Lower lobe of right lung (tissue), 2 donors: Measurements from ENCODE around the gene PRKCZ. TPM values are rescaled to one million over a fixed set of nuclear protein-coding genes. Genes with fewer than 3 reads are reported as not detected.
A peak's percentile ranks its signal among the peaks of the same experiment; 100 is the strongest.

Experiments
- ATAC-seq, 2 donors: fragments of 200-7000 bp; cut with Tn5 transposase; one replicate each; pipeline ENCODE4 v1.9.1; 2020 to 2022; ENCODE audit warnings: mild to moderate bottlenecking in 2 of 2, moderate library complexity in 2 of 2
- DNase-seq: peaks from one replicate; pipeline ENCODE4 v3.0.0-alpha.2; 2020
- H3K27ac ChIP-seq: fragments of 200-600 bp; one replicate; pipeline ENCODE4 v1.8.0; 2022
- H3K27me3 ChIP-seq: fragments of 200-600 bp; one replicate; pipeline ENCODE4 v1.8.0; 2022; ENCODE audit warnings: low read depth
- H3K36me3 ChIP-seq: fragments of 200-600 bp; one replicate; pipeline ENCODE4 v1.8.0; 2022; ENCODE audit warnings: mild to moderate bottlenecking
- H3K4me1 ChIP-seq: fragments of 200-600 bp; one replicate; pipeline ENCODE4 v1.8.0; 2022
- H3K4me3 ChIP-seq: fragments of 200-600 bp; one replicate; pipeline ENCODE4 v1.8.0; 2022; ENCODE audit warnings: mild to moderate bottlenecking
- H3K9me3 ChIP-seq: fragments of 200-600 bp; one replicate; pipeline ENCODE4 v1.8.0; 2022
- intact Hi-C: fragments of 100-400 bp; cut with DNase I; formaldehyde crosslinking; loops from one replicate; pipeline ENCODE4 v1.11.0; 2022
- total RNA-seq: library from RNA; stranded (reverse); fragmentation: NEBNext Ultra II Directional; extraction: Animal tissue kit (Norgen Biotek cat#: 25700); gene quantifications from one replicate; pipeline ENCODE4 v1.2.1, GENCODE V29; 2021
- TF ChIP-seq, protein P1 (sequence below): fragments of 200-600 bp; IDR thresholded peaks from one replicate; pipeline ENCODE4 v1.8.0; 2022; ENCODE audit warnings: antibody characterized with exemption, mild to moderate bottlenecking
- donor health status: DM: no; HTN: yes; CAD: no; lungs with severe emphysema.

Gene PRKCZ
- total RNA-seq, 1 donor from 2014 or later, result 97.6 TPM

DNA sequence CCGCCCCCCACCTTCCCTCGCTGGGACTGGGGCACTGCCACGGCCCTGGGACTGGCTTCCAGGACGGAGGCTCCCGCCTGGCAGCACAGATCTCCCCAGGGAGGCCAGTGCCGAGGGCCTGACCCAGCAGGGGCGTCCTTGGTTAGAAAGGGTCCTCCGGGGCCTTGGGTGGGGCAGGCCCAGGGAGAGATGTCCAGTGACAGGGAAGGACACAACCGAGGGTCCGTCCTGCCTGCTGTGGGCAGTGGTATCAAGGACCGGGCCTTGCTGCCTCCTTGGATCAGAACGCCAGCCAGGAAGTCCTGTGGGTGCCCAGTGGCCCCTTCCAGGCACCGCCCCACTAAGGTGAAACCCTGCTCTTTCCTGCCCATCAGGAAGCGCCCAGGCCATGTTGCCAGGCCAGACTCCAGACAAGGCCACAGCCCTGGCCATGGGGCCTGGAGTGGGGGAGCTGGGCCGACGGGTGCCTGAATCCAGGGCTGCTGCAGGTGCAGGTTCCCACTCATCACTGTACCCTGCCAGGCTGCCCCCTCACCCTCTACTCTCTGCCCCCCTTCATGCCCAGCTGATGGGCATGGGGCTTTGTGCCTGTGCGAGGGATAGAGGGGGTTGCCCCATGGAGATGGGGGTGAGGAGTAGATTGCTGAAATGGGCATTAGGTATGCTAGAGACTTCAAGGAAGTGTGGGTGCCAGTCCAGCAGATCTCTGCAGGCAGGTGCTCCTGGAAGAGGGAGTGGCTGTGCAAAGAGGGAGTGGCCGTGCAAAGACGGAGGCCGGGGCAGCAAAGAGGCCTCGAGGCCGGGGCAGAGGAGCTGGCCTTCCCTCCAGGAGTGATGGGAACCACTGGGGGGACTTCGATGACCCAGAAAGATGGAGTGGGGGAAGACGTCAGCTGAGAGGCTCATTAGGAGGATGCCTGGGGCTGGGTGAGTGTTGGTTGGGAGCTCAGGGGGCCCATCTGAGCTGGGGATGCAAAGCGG lies 2.2 kb upstream of the PRKCZ start:
- Histone ChIP-seq H3K9me3 (no peaks in the 10 kb centered on the region), H3K36me3 (no peaks in the 10 kb centered on the region), H3K27me3 (peaks cover 50% of the 10 kb centered on the region), H3K4me1 (peaks cover 43% of the 10 kb centered on the region), H3K27ac (no peak overlapping the region), H3K4me3 (no peak overlapping the region)
- intact Hi-C loops, result loop anchor here (10.0 kb wide), 1 partner anchor 103 kb away; no protein-coding TSS in a partner anchor
- ATAC-seq (no peak), DNase-seq (no peak)
- TF ChIP-seq, protein P1, sequence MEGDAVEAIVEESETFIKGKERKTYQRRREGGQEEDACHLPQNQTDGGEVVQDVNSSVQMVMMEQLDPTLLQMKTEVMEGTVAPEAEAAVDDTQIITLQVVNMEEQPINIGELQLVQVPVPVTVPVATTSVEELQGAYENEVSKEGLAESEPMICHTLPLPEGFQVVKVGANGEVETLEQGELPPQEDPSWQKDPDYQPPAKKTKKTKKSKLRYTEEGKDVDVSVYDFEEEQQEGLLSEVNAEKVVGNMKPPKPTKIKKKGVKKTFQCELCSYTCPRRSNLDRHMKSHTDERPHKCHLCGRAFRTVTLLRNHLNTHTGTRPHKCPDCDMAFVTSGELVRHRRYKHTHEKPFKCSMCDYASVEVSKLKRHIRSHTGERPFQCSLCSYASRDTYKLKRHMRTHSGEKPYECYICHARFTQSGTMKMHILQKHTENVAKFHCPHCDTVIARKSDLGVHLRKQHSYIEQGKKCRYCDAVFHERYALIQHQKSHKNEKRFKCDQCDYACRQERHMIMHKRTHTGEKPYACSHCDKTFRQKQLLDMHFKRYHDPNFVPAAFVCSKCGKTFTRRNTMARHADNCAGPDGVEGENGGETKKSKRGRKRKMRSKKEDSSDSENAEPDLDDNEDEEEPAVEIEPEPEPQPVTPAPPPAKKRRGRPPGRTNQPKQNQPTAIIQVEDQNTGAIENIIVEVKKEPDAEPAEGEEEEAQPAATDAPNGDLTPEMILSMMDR, result no peak

DNA sequence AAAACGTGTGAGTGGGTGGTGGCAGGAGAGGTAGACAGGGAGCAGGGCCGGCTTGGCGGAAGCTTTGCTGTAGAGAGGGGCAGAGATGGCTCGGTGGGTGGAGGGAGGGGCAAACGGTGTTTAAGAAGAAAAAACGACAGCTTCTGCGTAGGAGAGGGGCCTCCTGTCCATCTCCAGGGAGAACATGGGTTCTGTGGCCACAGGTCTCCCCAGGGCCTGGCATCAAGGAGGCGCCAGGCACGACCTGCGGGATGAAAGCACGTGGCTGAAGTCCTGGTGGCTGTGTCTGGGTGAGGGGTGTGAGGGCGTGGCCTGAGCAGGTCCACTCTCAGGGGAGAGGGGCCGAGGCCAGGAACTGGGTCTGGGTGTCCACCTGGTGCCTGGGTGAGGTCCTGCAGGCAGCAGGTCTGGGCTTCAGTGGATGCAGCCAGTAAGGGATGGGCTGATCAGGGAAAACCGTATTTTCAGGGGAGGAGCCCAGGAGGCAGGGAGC lies 940 bp upstream of the PRKCZ start:
- Histone ChIP-seq H3K36me3 (no peaks in the 10 kb centered on the region), H3K4me3 (peak overlapping the region; percentile 66), H3K9me3 (no peaks in the 10 kb centered on the region), H3K27me3 (peaks cover 49% of the 10 kb centered on the region), H3K27ac (peak overlapping the region; percentile 90), H3K4me1 (peaks cover 43% of the 10 kb centered on the region)
- ATAC-seq, result peak; percentile 23 to 50
- TF ChIP-seq, protein P1, result peak; percentile 35
- intact Hi-C loops, result loop anchor here (10.0 kb wide), 1 partner anchor 104 kb away; no protein-coding TSS in a partner anchor
- peak; percentile 69 for DNase-seq

DNA sequence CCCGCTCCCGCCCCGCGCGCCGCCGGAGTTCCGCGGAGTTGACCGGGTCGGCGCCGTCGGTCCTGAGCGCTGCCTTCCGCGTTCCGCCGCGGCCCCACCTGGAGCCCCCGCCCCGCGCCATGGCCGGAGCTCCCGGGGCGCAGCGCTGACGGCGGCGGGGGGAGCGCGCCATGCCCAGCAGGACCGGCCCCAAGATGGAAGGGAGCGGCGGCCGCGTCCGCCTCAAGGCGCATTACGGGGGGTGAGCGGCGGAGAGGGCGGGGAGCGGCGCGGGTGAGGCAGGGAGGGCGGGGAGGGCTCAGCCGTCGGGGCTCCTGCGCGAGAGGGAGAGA lies 216 bp downstream of the PRKCZ start:
- Histone ChIP-seq H3K27ac (peak overlapping the region; percentile 85), H3K4me3 (peak overlapping the region; percentile 66), H3K9me3 (no peaks in the 10 kb centered on the region), H3K36me3 (no peaks in the 10 kb centered on the region), H3K4me1 (peaks cover 32% of the 10 kb centered on the region), H3K27me3 (peaks cover 47% of the 10 kb centered on the region)
- DNase-seq, result no peak
- ATAC-seq, result no peak
- TF ChIP-seq, protein P1, result no peak
- intact Hi-C loops, result no loop called here

DNA sequence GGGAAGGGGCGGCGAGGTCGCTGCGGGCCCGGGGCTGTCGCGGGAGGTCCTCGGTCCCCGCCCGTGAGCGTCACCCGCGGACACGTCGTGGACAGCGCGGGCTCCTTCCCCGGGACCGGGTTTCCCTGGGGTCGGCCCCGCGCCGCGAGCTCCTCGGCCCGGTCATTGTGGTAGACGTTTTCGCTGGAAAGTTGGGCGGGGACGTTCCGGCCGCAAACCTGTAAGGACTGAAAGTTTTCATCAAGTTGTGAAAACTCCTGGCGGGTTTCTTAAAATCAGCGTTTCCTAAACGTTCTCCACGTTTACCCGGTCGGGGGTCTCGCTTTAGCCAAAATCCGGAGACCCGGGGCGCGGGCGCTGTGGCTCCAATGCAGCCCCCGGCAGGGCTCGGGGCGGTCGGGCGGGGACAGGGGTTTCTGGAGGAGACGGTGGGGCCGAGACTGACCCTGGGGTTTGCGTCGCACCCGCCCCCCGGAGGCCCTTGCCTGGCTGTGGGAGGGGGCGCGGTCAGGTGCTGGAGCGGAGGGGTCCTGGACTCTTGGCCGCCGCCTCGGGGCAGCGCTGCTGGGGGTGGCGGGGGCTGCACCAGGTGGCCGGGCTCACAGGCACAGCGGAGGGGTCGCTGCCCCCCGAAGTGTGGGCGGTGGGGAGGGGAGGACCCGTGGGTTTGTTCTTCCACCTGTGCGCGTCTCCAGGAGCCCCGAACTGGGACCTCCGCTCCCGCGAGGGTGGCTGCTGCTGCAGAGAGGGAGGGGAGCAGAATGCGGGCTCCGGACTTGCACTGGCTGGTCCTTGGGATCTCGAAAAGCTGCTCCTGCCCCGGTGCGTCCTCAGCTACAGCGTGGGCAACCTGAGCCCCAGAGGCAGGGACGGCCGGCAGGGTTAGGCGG lies 827 bp downstream of the PRKCZ start:
- no peak for ATAC-seq
- intact Hi-C loops, result no loop called here
- H3K27me3 ChIP-seq, result peaks cover 47% of the 10 kb centered on the region
- H3K4me1 ChIP-seq, result peaks cover 27% of the 10 kb centered on the region
- TF ChIP-seq, protein P1, result no peak
- peak overlapping the region; percentile 66 for H3K4me3 ChIP-seq
- no peak for DNase-seq
- H3K9me3 ChIP-seq, result no peaks in the 10 kb centered on the region
- H3K27ac ChIP-seq, result peak overlapping the region; percentile 85
- peaks cover 6% of the 10 kb centered on the region for H3K36me3 ChIP-seq

DNA sequence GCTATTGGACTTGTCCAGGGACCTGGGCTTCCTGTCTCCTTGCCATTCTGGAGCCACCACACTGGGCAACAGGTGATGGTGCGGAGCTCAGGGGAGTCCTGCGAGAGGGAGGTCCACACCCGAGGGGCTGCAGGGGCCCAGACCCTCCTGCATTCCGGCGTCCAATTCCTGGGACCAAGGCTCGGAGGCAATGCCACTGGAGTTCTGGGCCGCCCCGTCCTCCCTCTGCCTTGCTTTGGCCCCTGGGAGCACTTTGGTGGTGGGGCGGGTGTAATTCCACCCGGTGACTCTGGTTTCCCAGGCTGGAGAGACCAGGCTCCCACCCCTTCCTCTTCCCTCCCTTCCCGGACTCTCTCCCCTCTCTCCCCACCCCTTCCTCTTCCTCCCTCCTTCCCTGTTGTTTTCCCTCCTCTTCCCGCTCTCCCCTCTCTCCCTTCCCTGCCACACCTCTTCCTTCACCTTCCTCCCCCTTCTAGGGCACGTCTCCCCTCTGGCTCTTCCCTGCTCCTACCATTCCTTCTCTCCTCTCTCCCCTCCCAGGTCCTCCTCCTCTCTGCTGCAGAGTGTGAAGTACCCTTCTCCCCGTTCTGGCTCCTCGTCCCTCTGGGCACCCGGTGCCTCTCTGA lies 2.0 kb downstream of the PRKCZ start:
- ATAC-seq, result peak; percentile 3 to 7
- Histone ChIP-seq H3K36me3 (peaks cover 13% of the 10 kb centered on the region), H3K9me3 (no peaks in the 10 kb centered on the region), H3K27ac (peak overlapping the region; percentile 85), H3K4me3 (peak overlapping the region; percentile 66), H3K27me3 (peaks cover 44% of the 10 kb centered on the region), H3K4me1 (peaks cover 18% of the 10 kb centered on the region)
- DNase-seq, result no peak
- TF ChIP-seq, protein P1, result no peak
- intact Hi-C loops, result no loop called here
